HUES6 (cell line): Measurements from ENCODE around the gene PPARG.
"Not testable (repeated sequence)": the region's sequence is repeated elsewhere in the genome, so short reads cannot be mapped to it uniquely, and the experiment has no call there.

Experiments
- H3K27ac ChIP-seq: 2 replicates; pipeline ENCODE4 v1.7.0; 2013; ENCODE audit warnings: low read depth, mild to moderate bottlenecking, low read length, inconsistent platforms
- H3K27me3 ChIP-seq: 2 replicates; pipeline ENCODE4 v1.6.1; 2013; ENCODE audit warnings: low read length; ENCODE audit not compliant: control insufficient read depth, insufficient read depth
- H3K36me3 ChIP-seq: 2 replicates; pipeline ENCODE4 v1.6.1; 2013; ENCODE audit warnings: low read length; ENCODE audit not compliant: control insufficient read depth, insufficient read depth
- H3K4me1 ChIP-seq: 2 replicates; pipeline ENCODE4 v1.6.1; 2013; ENCODE audit warnings: low read length; ENCODE audit not compliant: control insufficient read depth, insufficient read depth
- H3K4me3 ChIP-seq: 2 replicates; pipeline ENCODE4 v1.5.1; 2013; ENCODE audit warnings: low read depth, low read length
- H3K9ac ChIP-seq: one replicate; pipeline ENCODE4 v1.6.1; 2013; ENCODE audit warnings: mild to moderate bottlenecking, low read length
- H3K9me3 ChIP-seq: 2 replicates; pipeline ENCODE4 v1.6.1; 2013; ENCODE audit warnings: low read depth, low read length; ENCODE audit not compliant: control insufficient read depth, insufficient read depth

PPARG gene

GRCh38 chr3:12381199-12381598, 92.3 kb downstream of the PPARG start:
- H3K4me1 ChIP-seq: no peaks in the 10 kb centered on the region
- H3K27me3 ChIP-seq: no peaks in the 10 kb centered on the region
- no peak overlapping the region for H3K9ac ChIP-seq
- no peaks in the 10 kb centered on the region for H3K36me3 ChIP-seq
- H3K9me3 ChIP-seq: no peaks in the 10 kb centered on the region
- H3K27ac ChIP-seq: no peak overlapping the region
- no peak overlapping the region for H3K4me3 ChIP-seq

DNA sequence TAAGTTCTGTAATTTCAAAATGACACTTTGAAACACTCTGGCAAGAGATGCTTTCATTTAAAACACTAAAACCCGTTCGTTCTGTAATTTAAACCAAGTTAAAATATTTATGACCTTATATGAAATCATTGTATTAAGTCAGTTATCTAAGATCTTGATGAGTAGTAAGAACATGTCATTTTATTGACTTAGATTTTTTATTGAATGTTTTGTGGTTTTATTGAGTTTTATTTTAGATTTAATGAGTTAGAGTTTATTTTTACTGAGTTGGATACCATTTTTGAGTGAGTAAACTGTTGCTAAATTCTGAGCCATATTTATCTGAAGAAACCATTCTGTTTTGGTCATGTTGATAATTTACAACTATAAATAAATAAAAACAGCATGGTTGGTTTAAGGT, 94.3 kb downstream of the PPARG start:
- H3K36me3 ChIP-seq: no peaks in the 10 kb centered on the region
- H3K27ac ChIP-seq: no peak overlapping the region
- no peak overlapping the region for H3K4me3 ChIP-seq
- no peak overlapping the region for H3K9ac ChIP-seq
- H3K4me1 ChIP-seq: no peaks in the 10 kb centered on the region
- H3K9me3 ChIP-seq: no peaks in the 10 kb centered on the region
- no peaks in the 10 kb centered on the region for H3K27me3 ChIP-seq

DNA sequence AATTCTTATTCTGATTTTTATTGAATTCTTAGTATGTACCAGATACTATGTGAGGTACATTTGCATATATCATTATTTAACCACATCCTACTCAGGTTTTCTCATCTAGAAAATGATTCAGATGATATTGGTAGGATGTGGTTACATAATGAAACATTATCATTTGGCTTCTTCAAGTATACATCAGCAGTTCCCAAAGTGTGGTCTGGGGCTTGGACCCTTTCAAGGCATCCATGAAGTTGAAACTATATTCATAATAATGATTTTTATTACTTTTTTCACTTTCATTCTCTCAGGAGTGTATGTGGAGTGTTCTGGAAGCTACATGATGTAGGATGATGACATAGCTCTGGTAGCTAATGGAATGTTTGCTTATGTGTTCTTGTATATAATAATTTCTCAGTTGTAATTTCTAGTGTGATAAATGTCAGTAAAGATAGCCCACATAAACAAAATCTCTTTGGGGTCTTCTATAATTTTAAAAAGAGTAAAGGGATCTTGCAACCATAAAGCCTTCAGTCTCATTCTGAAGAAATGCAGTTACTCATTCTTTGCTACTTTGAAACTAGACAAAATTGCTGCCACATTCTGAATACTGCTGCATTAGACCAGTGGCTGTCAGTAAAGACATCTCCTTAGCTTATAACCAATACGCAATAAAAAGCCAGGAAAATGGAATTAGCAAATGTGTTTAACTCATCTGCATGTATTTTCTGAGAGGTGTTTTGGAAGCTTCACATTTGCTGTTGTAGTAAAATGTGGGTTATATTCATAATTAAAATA, 95.8 kb downstream of the PPARG start:
- Histone ChIP-seq H3K9me3 (no peaks in the 10 kb centered on the region), H3K9ac (no peak overlapping the region), H3K27me3 (no peaks in the 10 kb centered on the region), H3K36me3 (no peaks in the 10 kb centered on the region), H3K27ac (no peak overlapping the region), H3K4me3 (no peak overlapping the region), H3K4me1 (no peaks in the 10 kb centered on the region)

GRCh38 chr3:12386514-12387291, 97.8 kb downstream of the PPARG start:
- not testable (repeated sequence) for H3K9me3 ChIP-seq, H3K9ac ChIP-seq, H3K27me3 ChIP-seq, H3K36me3 ChIP-seq, H3K4me1 ChIP-seq, H3K4me3 ChIP-seq, H3K27ac ChIP-seq

DNA sequence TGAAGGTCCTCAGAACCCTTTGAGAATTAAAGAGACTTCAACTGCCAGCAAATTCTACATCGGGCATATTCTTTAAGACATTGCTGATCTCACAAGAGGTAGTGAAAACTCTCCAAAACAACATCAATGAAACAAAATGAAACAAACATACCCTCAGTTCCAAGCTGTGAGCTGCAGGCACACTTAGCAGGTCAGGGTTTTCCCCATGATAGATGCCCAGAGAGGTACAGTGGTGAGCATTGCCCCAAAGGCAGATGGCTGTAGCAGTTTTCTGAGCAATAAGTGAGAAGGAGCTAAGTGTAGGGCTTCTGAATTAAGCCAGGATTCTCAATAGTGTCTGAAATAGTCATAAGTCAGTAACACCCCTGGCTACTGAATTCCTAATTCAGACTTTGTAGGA, 99.3 kb downstream of the PPARG start:
- Histone ChIP-seq H3K27ac (no peak overlapping the region), H3K27me3 (no peaks in the 10 kb centered on the region), H3K9ac (no peak overlapping the region), H3K9me3 (no peaks in the 10 kb centered on the region), H3K4me1 (no peaks in the 10 kb centered on the region), H3K4me3 (no peak overlapping the region), H3K36me3 (no peaks in the 10 kb centered on the region)

- H3K4me1 ChIP-seq: no peaks in the 10 kb centered on the region
- H3K27ac ChIP-seq: no peak overlapping the region
- H3K36me3 ChIP-seq: no peaks in the 10 kb centered on the region
- H3K9me3 ChIP-seq: no peaks in the 10 kb centered on the region
- no peak overlapping the region for H3K9ac ChIP-seq
- no peak overlapping the region for H3K4me3 ChIP-seq
- H3K27me3 ChIP-seq: no peaks in the 10 kb centered on the region
Measured at GRCh38 chr3:12392101-12392878, 103.4 kb downstream of the PPARG start.

GRCh38 chr3:12393894-12394293, 105.0 kb downstream of the PPARG start:
- Histone ChIP-seq H3K9ac (no peak overlapping the region), H3K27ac (no peak overlapping the region), H3K4me1 (no peaks in the 10 kb centered on the region), H3K36me3 (no peaks in the 10 kb centered on the region), H3K4me3 (no peak overlapping the region), H3K9me3 (no peaks in the 10 kb centered on the region), H3K27me3 (no peaks in the 10 kb centered on the region)

- Histone ChIP-seq H3K36me3 (no peaks in the 10 kb centered on the region), H3K27ac (no peak overlapping the region)
Measured at GRCh38 chr3:12394569-12395271, 105.8 kb downstream of the PPARG start.

GRCh38 chr3:12395349-12396012, 106.6 kb downstream of the PPARG start:
- Histone ChIP-seq H3K4me3 (no peak overlapping the region), H3K36me3 (no peaks in the 10 kb centered on the region), H3K27me3 (0 out of 2 replicates have a peak, but pooled peaks cover 3% of the 10 kb centered on the region), H3K4me1 (no peaks in the 10 kb centered on the region), H3K27ac (no peak overlapping the region), H3K9ac (no peak overlapping the region), H3K9me3 (no peaks in the 10 kb centered on the region)

More at GRCh38 chr3:12394569-12395271, 105.8 kb downstream of the PPARG start:
- no peak overlapping the region for H3K4me3 ChIP-seq
- H3K9ac ChIP-seq: no peak overlapping the region
- no peaks in the 10 kb centered on the region for H3K4me1 ChIP-seq
- H3K9me3 ChIP-seq: no peaks in the 10 kb centered on the region
- no peaks in the 10 kb centered on the region for H3K27me3 ChIP-seq

DNA sequence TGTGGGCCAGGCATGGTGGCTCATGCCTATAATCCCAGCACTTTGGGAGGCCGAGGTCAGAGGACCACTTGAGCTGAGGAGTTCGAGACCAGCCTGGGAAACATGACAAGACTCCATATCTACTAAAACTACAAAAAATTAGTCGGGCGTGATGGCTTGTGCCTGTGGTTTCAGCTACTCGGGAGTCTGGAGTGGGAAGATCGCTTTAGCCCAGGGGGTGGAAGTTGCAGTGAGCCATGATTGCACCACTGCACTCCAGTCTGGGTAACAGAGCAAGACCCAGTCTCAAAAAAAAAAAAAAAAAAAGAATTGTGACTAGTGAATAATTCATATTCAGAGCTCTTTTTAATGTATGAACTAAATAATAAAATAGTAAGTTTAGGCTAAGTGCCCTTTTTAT, 107.6 kb downstream of the PPARG start:
- Histone ChIP-seq H3K4me3 (no peak overlapping the region), H3K27ac (no peak overlapping the region), H3K36me3 (no peaks in the 10 kb centered on the region), H3K4me1 (no peaks in the 10 kb centered on the region), H3K9ac (no peak overlapping the region), H3K9me3 (no peaks in the 10 kb centered on the region), H3K27me3 (0 out of 2 replicates have a peak, but pooled peaks cover 3% of the 10 kb centered on the region)
